HepG2 (cell line): ENCODE data around the gene ARIH2. TPM values are rescaled to one million over a fixed set of nuclear protein-coding genes. Genes with fewer than 3 reads are reported as not detected.

ENCODE experiments used
- AKAP8 ChIP-seq: sonication (generic); formaldehyde crosslinking; IDR thresholded peaks from 2 replicates; pipeline ENCODE4 v1.5.1; 2020; ENCODE audit warnings: mild to moderate bottlenecking, missing genetic modification reagents
- ARNT ChIP-seq: fragments of 450-650 bp; IDR thresholded peaks from 2 replicates; pipeline ENCODE4 v1.6.1; 2017
- ATRX ChIP-seq: sonication (generic); formaldehyde crosslinking; IDR thresholded peaks from 2 replicates; pipeline ENCODE4 v1.4.0; 2020; ENCODE audit warnings: missing genetic modification reagents, borderline replicate concordance
- BRD4 ChIP-seq: sonication (generic); formaldehyde crosslinking; IDR thresholded peaks from 2 replicates; pipeline ENCODE4 v1.4.0; 2020; ENCODE audit warnings: missing genetic modification reagents
- CC2D1A ChIP-seq: sonication (generic); formaldehyde crosslinking; IDR thresholded peaks from 2 replicates; pipeline ENCODE4 v1.8.1; 2023; ENCODE audit warnings: mild to moderate bottlenecking, missing genetic modification reagents
- CREBL2 ChIP-seq: sonication (generic); formaldehyde crosslinking; IDR thresholded peaks from 2 replicates; pipeline ENCODE4 v1.8.1; 2023; ENCODE audit warnings: missing genetic modification reagents, mild to moderate bottlenecking, borderline replicate concordance
- ELF3 ChIP-seq: IDR thresholded peaks from 2 replicates; pipeline ENCODE4 v1.6.1; 2016; ENCODE audit warnings: missing genetic modification reagents, missing compliant biosample characterization
- ERF ChIP-seq: IDR thresholded peaks from 2 replicates; pipeline ENCODE4 v1.6.1; 2018; ENCODE audit warnings: missing biosample characterization, missing genetic modification reagents
- ETV5 ChIP-seq: IDR thresholded peaks from 2 replicates; pipeline ENCODE4 v1.6.1; 2018; ENCODE audit warnings: missing biosample characterization, missing genetic modification reagents, inconsistent platforms, borderline replicate concordance
- MAFK ChIP-seq, 2 experiments: IDR thresholded peaks in 1 of 2; conservative IDR thresholded peaks in 1 of 2; 2 replicates each; pipeline ENCODE4 v1.6.1; 2011; ENCODE audit warnings: improper control_type of control experiment in 2 of 2, low read length in 2 of 2
- MIER2 ChIP-seq: IDR thresholded peaks from 2 replicates; pipeline ENCODE4 v1.6.1; 2016; ENCODE audit warnings: missing biosample characterization, missing genetic modification reagents
- MTA1 ChIP-seq: sonication (generic); formaldehyde crosslinking; IDR thresholded peaks from 2 replicates; pipeline ENCODE4 v1.4.0; 2020; ENCODE audit warnings: missing genetic modification reagents, mild to moderate bottlenecking, borderline replicate concordance
- POGZ ChIP-seq: sonication (generic); formaldehyde crosslinking; IDR thresholded peaks from 2 replicates; pipeline ENCODE4 v1.4.0; 2020; ENCODE audit warnings: mild to moderate bottlenecking, missing genetic modification reagents
- SAP130 ChIP-seq: IDR thresholded peaks from 2 replicates; pipeline ENCODE4 v1.6.1; 2016; ENCODE audit warnings: low read depth
- SMAD3 ChIP-seq: sonication (generic); formaldehyde crosslinking; IDR thresholded peaks from 2 replicates; pipeline ENCODE4 v1.4.0; 2020; ENCODE audit warnings: missing genetic modification reagents
- STAT5B ChIP-seq: sonication (generic); formaldehyde crosslinking; IDR thresholded peaks from 2 replicates; pipeline ENCODE4 v1.4.0; 2020; ENCODE audit warnings: missing genetic modification reagents
- TEAD3 ChIP-seq: optimal IDR thresholded peaks from 2 replicates; pipeline ENCODE3; 2016; ENCODE audit warnings: borderline replicate concordance
- ZBTB25 ChIP-seq: IDR thresholded peaks from 2 replicates; pipeline ENCODE4 v1.6.1; 2018; ENCODE audit warnings: missing genetic modification reagents
- ZFP62 ChIP-seq: sonication (generic); formaldehyde crosslinking; IDR thresholded peaks from 2 replicates; pipeline ENCODE4 v1.4.0; 2020; ENCODE audit warnings: missing genetic modification reagents
- ZNF10 ChIP-seq: sonication (generic); formaldehyde crosslinking; IDR thresholded peaks from 2 replicates; pipeline ENCODE4 v1.4.0; 2020; ENCODE audit warnings: mild to moderate bottlenecking, low read depth, missing genetic modification reagents, borderline replicate concordance
- ZNF282 ChIP-seq: fragments of 450-650 bp; IDR thresholded peaks from 2 replicates; pipeline ENCODE4 v1.6.1; 2018; ENCODE audit not compliant: partially characterized antibody
- ZNF30 ChIP-seq: sonication (generic); formaldehyde crosslinking; IDR thresholded peaks from 2 replicates; pipeline ENCODE4 v1.5.0; 2020; ENCODE audit warnings: mild to moderate bottlenecking, missing genetic modification reagents
- ZNF530 ChIP-seq: sonication (generic); formaldehyde crosslinking; IDR thresholded peaks from 2 replicates; pipeline ENCODE4 v1.5.0; 2020; ENCODE audit warnings: low read depth, mild to moderate bottlenecking, missing genetic modification reagents
- ZNF589 ChIP-seq: sonication (generic); formaldehyde crosslinking; conservative IDR thresholded peaks from 2 replicates; pipeline ENCODE4 v1.8.0; 2022; ENCODE audit warnings: mild to moderate bottlenecking, moderate library complexity, missing genetic modification reagents
- ZNF629 ChIP-seq: sonication (generic); formaldehyde crosslinking; conservative IDR thresholded peaks from 2 replicates; pipeline ENCODE4 v1.5.0; 2020; ENCODE audit warnings: missing genetic modification reagents
- ZNF788 ChIP-seq: sonication (generic); formaldehyde crosslinking; IDR thresholded peaks from 2 replicates; pipeline ENCODE4 v1.5.0; 2020; ENCODE audit warnings: mild to moderate bottlenecking, missing genetic modification reagents, borderline replicate concordance
- polyA plus RNA-seq, 8 experiments: library from polyadenylated mRNA; depleted of rRNA in 3 of 8; stranded (reverse) in 7 of 8; unstranded in 1 of 8; fragments of >200 nt; fragmentation: Illumina TruSeq in 4 of 8; extraction: Trizol in 4 of 8; gene quantifications; 2 replicates each; pipeline versions ENCODE4 v1.2.1 to v1.2.3, GENCODE V29; 2011 to 2016; ENCODE audit warnings: low read depth in 4 of 8, missing spikeins in 1 of 8, mixed read lengths in 1 of 8; ENCODE audit not compliant: insufficient read depth in 1 of 8
- total RNA-seq, 5 experiments: library from RNA; depleted of rRNA; stranded (reverse); fragments of >200 nt; fragmentation: Illumina TruSeq; extraction: Trizol; gene quantifications; 2 replicates each; pipeline ENCODE4 v1.2.3, GENCODE V29; 2016; ENCODE audit warnings: low read depth in 1 of 5
- TF ChIP-seq, protein P1 (sequence below): sonication (generic); formaldehyde crosslinking; IDR thresholded peaks from 2 replicates; pipeline ENCODE4 v1.8.0; 2022; ENCODE audit warnings: mild to moderate bottlenecking, missing genetic modification reagents; ENCODE audit not compliant: insufficient replicate concordance
- TF ChIP-seq, protein P2 (sequence below): sonication (generic); formaldehyde crosslinking; IDR thresholded peaks from 2 replicates; pipeline ENCODE4 v1.5.0; 2020; ENCODE audit warnings: missing genetic modification reagents
- TF ChIP-seq, protein P3 (sequence below): sonication (generic); formaldehyde crosslinking; IDR thresholded peaks from 2 replicates; pipeline ENCODE4 v1.4.0; 2020; ENCODE audit warnings: mild to moderate bottlenecking, low read depth, missing genetic modification reagents

ARIH2 gene
- total and polyA plus RNA-seq, 2 of the 13 experiments (the other 11 are each of a cell fraction or from before 2014, with no cell fraction given) = 64.8 to 83.3 TPM

DNA sequence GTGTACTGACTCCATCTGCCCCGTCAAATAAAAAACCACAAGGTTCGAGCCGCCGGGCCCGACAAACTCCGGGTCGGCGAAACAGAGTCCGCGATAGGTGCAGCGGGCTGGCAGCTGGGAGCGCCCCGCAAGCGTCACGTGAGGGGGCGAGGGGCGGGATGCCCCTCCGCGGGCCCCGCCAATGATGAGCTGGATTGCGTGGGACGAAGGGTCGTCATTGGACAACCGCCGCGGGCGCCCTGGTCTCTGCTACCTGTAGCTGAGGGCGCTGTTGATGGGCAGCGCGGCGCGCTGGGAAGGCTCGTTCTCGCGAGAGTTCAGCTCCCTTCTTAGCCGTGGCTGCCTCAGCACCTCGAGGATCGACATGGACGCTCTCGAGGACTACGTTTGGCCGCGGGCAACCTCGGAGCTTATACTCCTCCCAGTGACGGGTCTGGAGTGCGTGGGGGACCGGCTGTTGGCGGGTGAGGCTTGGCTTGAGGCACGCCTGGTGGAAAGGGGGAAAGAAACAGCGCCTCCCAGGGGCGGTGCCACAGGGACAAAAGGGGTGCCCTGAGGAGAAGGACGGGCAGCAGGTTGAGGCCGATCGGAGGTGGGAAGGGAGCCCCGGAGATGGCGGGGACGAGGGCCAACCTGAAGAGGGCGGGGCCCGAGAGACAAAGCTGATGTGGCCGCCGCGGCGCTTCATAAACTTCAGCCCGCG, 88.6 kb downstream of the ARIH2 start, which contains the start of gene WDR6 (continued):
- no peak for TF ChIP-seq ZNF30
- TF ChIP-seq, protein P1, sequence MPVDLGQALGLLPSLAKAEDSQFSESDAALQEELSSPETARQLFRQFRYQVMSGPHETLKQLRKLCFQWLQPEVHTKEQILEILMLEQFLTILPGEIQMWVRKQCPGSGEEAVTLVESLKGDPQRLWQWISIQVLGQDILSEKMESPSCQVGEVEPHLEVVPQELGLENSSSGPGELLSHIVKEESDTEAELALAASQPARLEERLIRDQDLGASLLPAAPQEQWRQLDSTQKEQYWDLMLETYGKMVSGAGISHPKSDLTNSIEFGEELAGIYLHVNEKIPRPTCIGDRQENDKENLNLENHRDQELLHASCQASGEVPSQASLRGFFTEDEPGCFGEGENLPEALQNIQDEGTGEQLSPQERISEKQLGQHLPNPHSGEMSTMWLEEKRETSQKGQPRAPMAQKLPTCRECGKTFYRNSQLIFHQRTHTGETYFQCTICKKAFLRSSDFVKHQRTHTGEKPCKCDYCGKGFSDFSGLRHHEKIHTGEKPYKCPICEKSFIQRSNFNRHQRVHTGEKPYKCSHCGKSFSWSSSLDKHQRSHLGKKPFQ = peak; percentile 60
- peak; percentile 80 for TF ChIP-seq SAP130
- peak; percentile 71; the same call in 1 of the 2 replicates for TF ChIP-seq SMAD3 (CRISPR knock-in tag)
- peak; percentile 94 for TF ChIP-seq ZNF788 (CRISPR knock-in tag)
- TF ChIP-seq STAT5B (CRISPR knock-in tag) = no peak; the same call in 1 of the 2 replicates
- TF ChIP-seq TEAD3 (CRISPR knock-in tag) = no peak
- no peak for TF ChIP-seq CREBL2 (CRISPR knock-in tag)
- peak; percentile 76; the same call in 1 of the 2 replicates for TF ChIP-seq ZNF589 (CRISPR knock-in tag)
- TF ChIP-seq ZNF282 = no peak
- 0 out of 2 replicates have a peak, but pooled peaks have one; percentile 42 for TF ChIP-seq CC2D1A (CRISPR knock-in tag)
- peak; percentile 77 for TF ChIP-seq POGZ (CRISPR knock-in tag)
- TF ChIP-seq MTA1 (CRISPR knock-in tag) = no peak
- TF ChIP-seq ZBTB25 (CRISPR knock-in tag) = no peak
- TF ChIP-seq BRD4 = no peak
- no peak for TF ChIP-seq ZNF530 (CRISPR knock-in tag)
- no peak for TF ChIP-seq ATRX
- no peak for TF ChIP-seq AKAP8 (CRISPR knock-in tag)
- TF ChIP-seq ETV5 (CRISPR knock-in tag) = peak; percentile 41; the same call in 1 of the 2 replicates
- no peak for TF ChIP-seq ZNF629 (CRISPR knock-in tag)
- TF ChIP-seq, protein P2, sequence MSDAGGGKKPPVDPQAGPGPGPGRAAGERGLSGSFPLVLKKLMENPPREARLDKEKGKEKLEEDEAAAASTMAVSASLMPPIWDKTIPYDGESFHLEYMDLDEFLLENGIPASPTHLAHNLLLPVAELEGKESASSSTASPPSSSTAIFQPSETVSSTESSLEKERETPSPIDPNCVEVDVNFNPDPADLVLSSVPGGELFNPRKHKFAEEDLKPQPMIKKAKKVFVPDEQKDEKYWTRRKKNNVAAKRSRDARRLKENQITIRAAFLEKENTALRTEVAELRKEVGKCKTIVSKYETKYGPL (CRISPR knock-in tag) = no peak
- TF ChIP-seq, protein P3, sequence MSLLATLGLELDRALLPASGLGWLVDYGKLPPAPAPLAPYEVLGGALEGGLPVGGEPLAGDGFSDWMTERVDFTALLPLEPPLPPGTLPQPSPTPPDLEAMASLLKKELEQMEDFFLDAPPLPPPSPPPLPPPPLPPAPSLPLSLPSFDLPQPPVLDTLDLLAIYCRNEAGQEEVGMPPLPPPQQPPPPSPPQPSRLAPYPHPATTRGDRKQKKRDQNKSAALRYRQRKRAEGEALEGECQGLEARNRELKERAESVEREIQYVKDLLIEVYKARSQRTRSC (CRISPR knock-in tag) = 0 out of 2 replicates have a peak, but pooled peaks have one; percentile 68
- no peak for TF ChIP-seq MIER2 (CRISPR knock-in tag)
- no peak for TF ChIP-seq ZFP62 (CRISPR knock-in tag)
- no peak for TF ChIP-seq ARNT
- TF ChIP-seq ELF3 (CRISPR knock-in tag) = no peak
- TF ChIP-seq ZNF10 (CRISPR knock-in tag) = no peak
- no peak for TF ChIP-seq MAFK (conservative IDR thresholded peaks at IDR 0.05 in 1 of 2, IDR thresholded peaks at IDR 0.05 in 1 of 2; ENCODE audit: low read length in 2 of 2)
- peak; percentile 74; the same call in 1 of the 2 replicates for TF ChIP-seq ERF (CRISPR knock-in tag)
